Endothelial cell of umbilical vein (primary cell): ENCODE data around the gene ATP4A.

Experiments
- CTCF ChIP-seq, 2 donors: IDR thresholded peaks; 1 replicate in 1 of 2; 2 replicates in 1 of 2; pipeline ENCODE4 v1.5.1; 2011; ENCODE audit warnings: low read length in 2 of 2, mild to moderate bottlenecking in 2 of 2, moderate library complexity in 2 of 2, control low read depth in 1 of 2, inconsistent platforms in 1 of 2, low read depth in 1 of 2; ENCODE audit not compliant: insufficient read depth in 1 of 2; ENCODE audit errors: extremely low read depth in 1 of 2
- EZH2 ChIP-seq: IDR thresholded peaks from 2 replicates; pipeline ENCODE4 v1.6.1; 2012; ENCODE audit warnings: borderline replicate concordance, low read depth, mild to moderate bottlenecking, moderate library complexity, low read length, inconsistent platforms; ENCODE audit not compliant: severe bottlenecking
- JUN ChIP-seq: IDR thresholded peaks from 2 replicates; pipeline ENCODE4 v1.6.1; 2011; ENCODE audit warnings: borderline replicate concordance, low read depth; ENCODE audit not compliant: insufficient read length, insufficient read depth
- MAX ChIP-seq: IDR thresholded peaks from 2 replicates; pipeline ENCODE4 v1.6.1; 2011; ENCODE audit not compliant: insufficient read depth, insufficient read length
- MYC ChIP-seq: IDR thresholded peaks from one replicate; pipeline ENCODE4 v1.6.1; 2011; ENCODE audit warnings: mild to moderate bottlenecking, low read depth, low read length
- POLR2A ChIP-seq: IDR thresholded peaks from 2 replicates; pipeline ENCODE4 v1.6.1; 2012; ENCODE audit warnings: low read depth, mild to moderate bottlenecking, control low read depth, low read length
- POLR2AphosphoS5 ChIP-seq: IDR thresholded peaks from 2 replicates; pipeline ENCODE4 v1.6.1; 2012; ENCODE audit warnings: low read depth, mild to moderate bottlenecking, control low read depth, low read length, moderate library complexity; ENCODE audit not compliant: insufficient read depth

- no peak for TF ChIP-seq MAX
- no peak for TF ChIP-seq CTCF (IDR thresholded peaks at IDR 0.05; ENCODE audit: extremely low read depth in 1 of 2, insufficient read depth in 1 of 2, low read depth in 1 of 2, low read length in 2 of 2)
- TF ChIP-seq POLR2A, result no peak
- no peak for TF ChIP-seq EZH2
- no peak for TF ChIP-seq POLR2AphosphoS5
- no peak for TF ChIP-seq MYC
- no peak for TF ChIP-seq JUN
Observed at GRCh38 chr19:35612224-35612558, 48.7 kb upstream of the ATP4A start.
